ENCODE results near the gene SHOC2.

- TF ChIP-seq, protein P1, sequence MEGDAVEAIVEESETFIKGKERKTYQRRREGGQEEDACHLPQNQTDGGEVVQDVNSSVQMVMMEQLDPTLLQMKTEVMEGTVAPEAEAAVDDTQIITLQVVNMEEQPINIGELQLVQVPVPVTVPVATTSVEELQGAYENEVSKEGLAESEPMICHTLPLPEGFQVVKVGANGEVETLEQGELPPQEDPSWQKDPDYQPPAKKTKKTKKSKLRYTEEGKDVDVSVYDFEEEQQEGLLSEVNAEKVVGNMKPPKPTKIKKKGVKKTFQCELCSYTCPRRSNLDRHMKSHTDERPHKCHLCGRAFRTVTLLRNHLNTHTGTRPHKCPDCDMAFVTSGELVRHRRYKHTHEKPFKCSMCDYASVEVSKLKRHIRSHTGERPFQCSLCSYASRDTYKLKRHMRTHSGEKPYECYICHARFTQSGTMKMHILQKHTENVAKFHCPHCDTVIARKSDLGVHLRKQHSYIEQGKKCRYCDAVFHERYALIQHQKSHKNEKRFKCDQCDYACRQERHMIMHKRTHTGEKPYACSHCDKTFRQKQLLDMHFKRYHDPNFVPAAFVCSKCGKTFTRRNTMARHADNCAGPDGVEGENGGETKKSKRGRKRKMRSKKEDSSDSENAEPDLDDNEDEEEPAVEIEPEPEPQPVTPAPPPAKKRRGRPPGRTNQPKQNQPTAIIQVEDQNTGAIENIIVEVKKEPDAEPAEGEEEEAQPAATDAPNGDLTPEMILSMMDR (conservative IDR thresholded peaks at IDR 0.05; ENCODE audit: low read depth, low read length): no peak
- no peak for TF ChIP-seq RAD21 (IDR thresholded peaks at IDR 0.05; ENCODE audit: low read length)
- TF ChIP-seq RCOR1 (IDR thresholded peaks at IDR 0.05; ENCODE audit: insufficient replicate concordance, low read length): no peak
- no peak for TF ChIP-seq MAFK (IDR thresholded peaks at IDR 0.05; ENCODE audit: low read depth, low read length)
- TF ChIP-seq FOS (IDR thresholded peaks at IDR 0.05; ENCODE audit: low read depth, low read length): no peak
- no peak for TF ChIP-seq POLR2A (IDR thresholded peaks at IDR 0.05; ENCODE audit: low read depth, low read length)
- TF ChIP-seq NFE2L2 (IDR thresholded peaks at IDR 0.05; ENCODE audit: low read depth, low read length): no peak
- TF ChIP-seq CHD1 (IDR thresholded peaks at IDR 0.05; ENCODE audit: low read depth, low read length): no peak
- no peak for TF ChIP-seq CEBPB (IDR thresholded peaks at IDR 0.05; ENCODE audit: low read depth, low read length)
- no peak for TF ChIP-seq RFX5 (IDR thresholded peaks at IDR 0.05; ENCODE audit: low read depth, low read length)
- TF ChIP-seq ELK1 (IDR thresholded peaks at IDR 0.05; ENCODE audit: borderline replicate concordance, low read depth, low read length): no peak
Measured at GRCh38 chr10:110870823-110871297, 48.5 kb upstream of the SHOC2 start.

All from IMR-90 (cell line).